ENCODE results near the gene CCDC102B.
"Not testable (repeated sequence)": the region's sequence is repeated elsewhere in the genome, so short reads cannot be mapped to it uniquely, and the experiment has no call there.

Gene CCDC102B

DNA sequence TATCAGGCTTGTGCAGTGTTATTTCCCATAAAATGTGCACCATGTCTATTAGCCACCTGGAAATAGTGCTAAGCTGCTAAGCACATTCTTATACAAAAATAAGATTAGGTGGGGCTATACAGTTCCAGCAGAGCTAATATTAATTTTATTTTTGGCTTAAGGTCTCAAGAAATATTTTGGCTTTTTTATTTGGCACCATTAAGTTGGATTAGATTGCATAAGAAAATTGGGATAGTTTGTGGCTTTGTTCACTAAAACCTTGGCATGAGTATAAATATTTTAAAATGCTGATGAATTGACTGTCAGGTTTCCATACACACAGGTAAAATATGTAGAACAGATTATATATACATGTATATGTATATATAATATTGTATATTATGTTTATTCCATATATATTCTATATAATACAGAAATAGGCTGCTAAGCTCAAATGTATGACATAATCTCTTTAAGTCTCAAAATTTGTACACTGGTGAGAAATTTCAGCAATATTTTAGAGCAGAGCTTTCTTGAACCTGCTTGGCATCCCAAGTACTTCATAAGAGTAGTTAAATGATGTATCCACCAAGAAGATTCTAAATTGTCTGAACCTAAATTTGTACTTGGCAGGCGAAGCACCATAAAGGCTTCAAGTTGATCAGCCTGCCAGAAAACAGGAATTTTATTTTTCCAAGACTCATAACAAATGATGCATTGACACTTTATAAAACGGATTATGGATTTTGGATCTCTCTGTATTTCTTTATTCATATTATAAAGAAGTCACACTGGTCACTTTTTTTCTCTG lies 32.6 kb downstream of the CCDC102B start:
- DNase-seq: no peak

GRCh38 chr18:68833756-68834155 lies 35.9 kb downstream of the CCDC102B start:
- DNase-seq: no peak

DNA sequence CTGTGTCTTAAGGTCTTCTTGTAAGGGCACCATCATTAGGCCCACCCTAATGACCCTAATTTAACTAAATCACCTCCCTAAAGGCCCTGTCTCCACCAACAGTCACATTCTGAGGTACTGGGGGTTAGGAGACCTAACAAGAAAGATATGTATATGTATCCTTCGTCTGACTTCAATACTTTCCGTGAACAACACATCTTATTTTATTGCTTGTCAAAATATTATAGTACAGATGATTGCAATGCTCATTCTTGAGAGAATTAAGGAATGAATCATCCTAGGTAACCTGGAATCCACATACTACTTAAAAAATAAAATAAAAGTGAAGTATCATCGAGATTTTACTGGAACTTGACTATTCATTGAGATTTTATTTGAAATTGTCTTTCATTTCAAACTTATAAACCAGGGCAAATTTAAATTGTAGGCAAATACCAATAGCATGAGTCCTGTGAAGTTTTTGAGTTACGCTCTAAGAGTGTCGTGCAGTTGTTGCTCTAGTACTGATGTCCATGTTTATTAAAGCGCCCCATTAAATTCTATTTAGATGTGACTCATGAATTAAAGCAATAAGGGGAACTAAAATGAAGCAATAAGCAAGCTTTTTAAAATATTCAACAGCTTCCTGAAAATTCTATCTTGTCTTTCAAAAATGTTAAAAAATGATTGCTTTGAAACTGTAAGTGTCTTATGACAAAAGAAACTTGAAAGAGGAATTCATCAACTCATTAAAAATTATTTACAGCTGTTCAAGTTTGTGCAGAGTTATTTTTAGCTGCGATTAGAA lies 40.0 kb downstream of the CCDC102B start:
- DNase-seq: no peak

- DNase-seq: no peak
Measured at GRCh38 chr18:68839701-68840100, 41.8 kb downstream of the CCDC102B start.

GRCh38 chr18:68840554-68841263 lies 42.8 kb downstream of the CCDC102B start:
- DNase-seq: no peak

DNA sequence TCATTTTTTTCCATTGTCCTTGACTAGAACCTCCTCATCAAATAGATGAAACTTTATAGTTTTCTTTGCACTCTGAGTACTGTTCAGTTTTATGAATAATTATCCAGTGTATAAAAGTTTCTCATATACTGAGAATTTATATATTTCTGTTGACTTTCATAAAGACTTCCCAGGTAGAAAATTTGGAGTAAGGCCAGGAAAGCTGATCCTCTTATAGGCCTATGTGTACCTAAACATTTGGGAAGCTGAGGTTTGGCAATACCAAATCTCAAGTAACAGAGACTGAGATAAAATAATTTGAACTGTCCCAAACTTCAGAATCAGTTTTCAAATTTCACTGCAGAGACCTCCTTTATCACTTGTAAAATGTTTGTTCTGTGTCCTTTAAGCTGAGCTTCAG lies 43.4 kb downstream of the CCDC102B start:
- DNase-seq: no peak

DNA sequence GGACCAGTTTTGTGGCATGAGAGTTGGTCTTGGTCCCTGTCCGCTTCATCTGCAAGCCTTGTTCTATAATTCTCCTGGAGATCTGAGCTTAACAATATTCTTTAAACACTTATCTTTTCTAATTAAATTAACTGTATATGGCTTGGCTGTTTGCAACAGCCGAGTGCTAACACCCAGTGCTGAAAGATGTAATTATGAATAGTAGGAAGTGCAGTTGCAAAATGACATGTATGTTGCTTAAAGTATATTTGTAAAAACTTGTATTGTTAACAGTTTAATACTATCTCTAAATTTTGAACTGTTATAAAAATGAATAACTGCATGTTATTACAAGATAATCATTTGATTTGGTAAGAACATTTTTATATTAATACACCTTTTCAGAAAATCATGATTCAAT lies 45.1 kb downstream of the CCDC102B start:
- no peak for DNase-seq

GRCh38 chr18:68843473-68844089 lies 45.7 kb downstream of the CCDC102B start:
- no peak for DNase-seq

DNA sequence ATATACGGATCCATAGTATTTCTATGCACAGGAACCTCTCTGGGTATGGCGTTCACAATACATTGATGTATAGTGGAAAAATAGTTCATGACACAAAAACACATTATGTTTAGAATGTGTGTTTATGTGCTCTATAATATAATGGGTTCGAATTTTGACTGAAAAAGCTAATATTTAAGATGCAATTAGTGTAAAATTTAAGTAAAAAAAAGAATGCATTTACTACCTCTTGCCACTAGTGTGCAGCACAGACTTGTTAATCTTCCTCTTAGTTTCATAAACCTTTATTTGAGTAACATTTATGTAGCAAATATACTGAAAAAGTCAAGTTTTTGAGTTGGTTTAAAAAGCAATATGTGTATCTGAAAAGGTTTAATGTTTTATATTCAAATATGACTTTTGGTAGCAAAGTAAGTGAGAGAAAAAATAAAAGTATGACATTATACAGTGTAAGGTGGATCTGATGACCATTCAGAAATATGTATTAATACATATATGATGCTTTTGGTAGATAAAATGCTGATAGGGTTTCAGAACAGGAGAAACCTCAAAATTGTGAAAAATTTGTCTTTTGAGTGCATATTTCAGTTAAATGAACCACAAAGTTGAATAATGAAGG lies 49.4 kb downstream of the CCDC102B start:
- no peak for DNase-seq

- no peak for DNase-seq
Measured at GRCh38 chr18:68848242-68848641, 50.4 kb downstream of the CCDC102B start.

DNA sequence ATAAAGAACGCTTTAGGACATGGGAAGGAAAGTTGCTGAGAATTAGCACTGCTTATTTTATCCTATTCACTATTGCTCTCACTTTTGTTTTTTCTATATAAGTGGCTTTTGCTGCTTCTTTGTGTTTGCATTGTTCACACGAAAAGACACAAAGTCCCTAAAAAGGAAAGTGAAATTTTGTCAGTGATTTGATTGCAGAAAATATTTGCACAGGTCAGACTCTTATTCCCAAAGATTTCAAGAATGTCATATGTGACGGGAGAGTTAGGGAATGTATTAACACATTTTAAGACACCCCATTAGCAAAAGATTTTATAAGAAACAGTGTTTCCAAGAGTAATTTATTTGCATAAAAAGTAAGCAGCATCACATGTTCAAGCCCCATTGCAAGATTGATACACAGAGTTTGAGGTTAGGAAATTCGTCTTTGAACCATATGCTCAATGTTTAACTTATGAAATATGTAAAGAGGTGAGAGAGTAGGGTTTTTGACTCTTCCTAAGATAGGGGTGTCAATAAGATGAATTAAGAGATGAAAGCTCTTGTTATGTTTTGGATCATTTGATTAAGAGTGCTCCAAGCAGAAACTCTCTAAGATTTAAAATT lies 57.0 kb downstream of the CCDC102B start:
- DNase-seq: no peak

GRCh38 chr18:68855491-68855890 lies 57.6 kb downstream of the CCDC102B start:
- no peak for DNase-seq

GRCh38 chr18:68861365-68861764 lies 63.5 kb downstream of the CCDC102B start:
- DNase-seq: no peak

DNA sequence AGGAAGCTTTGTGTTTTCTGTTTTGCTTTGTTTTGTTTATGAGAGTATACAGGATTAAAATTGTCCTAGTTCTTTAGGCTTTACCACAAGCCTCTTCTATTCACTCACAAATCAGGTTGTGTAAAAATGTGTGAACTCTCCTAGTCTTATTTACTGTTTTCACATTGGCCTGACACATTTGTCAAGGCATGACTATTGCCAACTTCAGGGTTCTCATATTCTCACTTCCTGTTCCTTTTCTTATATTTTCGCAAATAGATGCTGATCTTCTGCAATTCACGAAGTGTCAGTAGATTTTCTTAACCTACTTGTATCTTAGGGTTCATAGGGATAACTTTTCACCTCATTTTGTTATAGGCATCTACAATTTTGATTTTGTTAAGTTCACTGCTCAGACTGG lies 67.1 kb downstream of the CCDC102B start:
- no peak for DNase-seq

- no peak for DNase-seq
Measured at GRCh38 chr18:68865503-68865902, 67.6 kb downstream of the CCDC102B start.

- DNase-seq: no peak
Measured at GRCh38 chr18:68873003-68873402, 75.1 kb downstream of the CCDC102B start.

DNA sequence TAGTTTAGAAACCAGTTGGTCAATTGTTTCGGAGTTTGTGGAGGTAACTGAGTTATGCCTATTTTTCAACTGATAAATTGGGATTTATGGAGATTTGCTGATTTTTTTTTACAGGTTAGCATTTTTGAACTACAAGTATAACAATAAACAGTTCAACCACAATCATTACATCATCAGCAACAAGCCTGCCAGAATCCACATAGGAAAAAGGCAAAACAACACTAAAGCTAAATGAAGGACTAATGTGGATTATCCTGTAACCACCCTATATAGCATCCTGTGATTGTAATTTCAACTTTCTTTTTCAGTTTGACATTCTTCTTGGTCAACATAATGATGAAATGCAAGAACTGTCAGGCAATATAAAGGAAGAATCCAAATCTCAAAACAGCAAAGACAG lies 76.5 kb downstream of the CCDC102B start:
- DNase-seq: no peak

DNA sequence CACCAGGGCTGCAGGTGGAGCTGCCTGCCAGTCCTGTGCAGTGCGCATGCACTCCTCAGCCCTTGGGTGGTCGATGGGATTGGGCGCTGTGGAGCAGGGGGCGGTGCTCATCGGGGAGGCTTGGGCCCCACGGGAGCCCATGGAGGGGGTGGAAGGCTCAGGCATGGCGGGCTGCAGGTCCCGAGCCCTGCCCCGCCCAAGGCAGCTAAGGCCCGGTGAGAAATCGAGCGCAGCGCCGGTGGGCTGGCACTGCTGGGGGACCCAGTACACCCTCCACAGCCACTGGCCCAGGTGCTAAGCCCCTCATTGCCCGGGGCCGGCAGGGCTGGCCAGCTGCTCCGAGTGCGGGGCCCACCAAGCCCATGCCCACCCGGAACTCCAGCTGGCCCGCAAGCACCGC lies 82.1 kb downstream of the CCDC102B start:
- DNase-seq: not testable (repeated sequence)

DNA sequence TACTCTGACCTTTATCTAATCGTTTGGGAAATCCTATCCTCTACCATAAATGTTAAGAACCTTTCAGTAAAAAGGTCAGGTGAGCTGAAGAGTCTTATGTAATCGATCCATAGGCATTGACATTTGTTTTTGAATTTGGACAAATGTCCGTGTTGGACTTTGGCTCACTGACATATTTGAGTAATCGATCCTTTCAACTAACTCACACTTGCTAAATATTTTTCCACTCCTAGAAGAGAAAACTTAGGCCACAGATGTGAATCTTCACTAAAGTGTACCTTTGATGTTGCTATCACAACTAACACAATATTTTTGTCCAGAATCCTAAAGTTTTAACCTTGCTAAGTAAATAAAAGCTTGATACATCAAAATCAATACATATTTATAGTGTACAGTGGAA lies 89.5 kb downstream of the CCDC102B start:
- no peak for DNase-seq

- no peak for DNase-seq
Measured at GRCh38 chr18:68893354-68893753, 95.5 kb downstream of the CCDC102B start.

- no peak for DNase-seq
Measured at GRCh38 chr18:68897286-68897685, 99.4 kb downstream of the CCDC102B start.

- no peak for DNase-seq
Measured at GRCh38 chr18:68909579-68909978, 111.7 kb downstream of the CCDC102B start.
